Spinal cord (tissue), 10 donors: Measurements from ENCODE around the gene MGA. TPM values are rescaled to one million over a fixed set of nuclear protein-coding genes. Genes with fewer than 3 reads are reported as not detected.
"Not testable (repeated sequence)": the region's sequence is repeated elsewhere in the genome, so short reads cannot be mapped to it uniquely, and the experiment has no call there.

Experiments
- DNase-seq, 6 donors: peaks; one replicate each; pipeline versions ENCODE4 v3.0.0 to v3.0.0-alpha.2; 2013 to 2015; ENCODE audit warnings: low spot score in 6 of 6, low read depth in 4 of 6
- H3K27ac ChIP-seq: one replicate; pipeline ENCODE4 v1.5.1; 2013; ENCODE audit warnings: low read depth, low read length, control low read depth
- H3K27me3 ChIP-seq: one replicate; pipeline ENCODE4 v1.6.1; 2013; ENCODE audit warnings: low read length; ENCODE audit not compliant: control insufficient read depth, insufficient read depth
- H3K36me3 ChIP-seq: one replicate; pipeline ENCODE4 v1.6.1; 2013; ENCODE audit warnings: low read length; ENCODE audit not compliant: control insufficient read depth, insufficient read depth
- H3K4me1 ChIP-seq: one replicate; pipeline ENCODE4 v1.6.1; 2013; ENCODE audit warnings: low read length; ENCODE audit not compliant: control insufficient read depth, insufficient read depth
- H3K4me3 ChIP-seq: one replicate; pipeline ENCODE4 v1.5.1; 2013; ENCODE audit warnings: low read depth, low read length, control low read depth
- H3K9me3 ChIP-seq: one replicate; pipeline ENCODE4 v1.6.1; 2013; ENCODE audit warnings: low read length; ENCODE audit not compliant: control insufficient read depth, insufficient read depth
- WGBS: methylation state at CpG from one replicate; pipeline ENCODE4 v1.1.5; 2013; ENCODE audit warnings: missing lambda C conversion rate; ENCODE audit not compliant: insufficient coverage; 5-methylcytosine and 5-hydroxymethylcytosine counted together
- polyA plus RNA-seq, 2 donors: library from polyadenylated mRNA; unstranded; fragments of 120-200 nt; gene quantifications; one replicate each; pipeline ENCODE4 v1.2.1, GENCODE V29; 2013; ENCODE audit not compliant: insufficient read length in 2 of 2
- total RNA-seq, 2 donors: library from RNA; depleted of rRNA in 1 of 2; stranded (reverse); fragments of 120-200 nt in 1 of 2; fragments of >200 nt in 1 of 2; gene quantifications; one replicate each; pipeline versions ENCODE4 v1.2.3 to v1.2.4, GENCODE V29; 2013 to 2014
- donor health status: healthy.

Gene MGA
- total and polyA plus RNA-seq, 4 donors, result 12.7 to 76.2 (median 38.7) TPM

DNA sequence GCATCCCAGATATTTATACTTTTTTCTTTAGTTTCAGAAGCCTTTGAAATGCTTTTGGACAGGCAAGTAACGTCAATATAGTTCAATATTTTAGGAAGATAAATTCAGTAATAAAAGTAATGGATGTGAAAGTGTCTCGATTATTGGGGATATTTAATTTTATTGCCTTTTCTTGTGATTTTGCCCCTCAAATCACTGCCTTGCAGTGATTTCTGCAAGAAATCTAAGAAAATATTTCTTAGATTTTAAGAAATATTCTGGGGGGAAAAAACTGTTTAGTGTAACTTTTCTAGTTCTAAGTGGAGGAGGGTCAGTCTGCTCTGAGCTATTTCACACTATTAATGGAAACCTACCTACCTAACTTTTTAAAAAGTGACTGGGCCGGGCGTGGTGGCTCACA, 33.6 kb downstream of the MGA start:
- no peaks in the 10 kb centered on the region for H3K4me1 ChIP-seq
- no peak overlapping the region for H3K27ac ChIP-seq
- H3K9me3 ChIP-seq, result no peaks in the 10 kb centered on the region
- DNase-seq, result no peak
- H3K36me3 ChIP-seq, result no peaks in the 10 kb centered on the region
- H3K27me3 ChIP-seq, result no peaks in the 10 kb centered on the region
- WGBS, result 83% methylated on average over 2 of the region's 4 CpGs
- no peak overlapping the region for H3K4me3 ChIP-seq

DNA sequence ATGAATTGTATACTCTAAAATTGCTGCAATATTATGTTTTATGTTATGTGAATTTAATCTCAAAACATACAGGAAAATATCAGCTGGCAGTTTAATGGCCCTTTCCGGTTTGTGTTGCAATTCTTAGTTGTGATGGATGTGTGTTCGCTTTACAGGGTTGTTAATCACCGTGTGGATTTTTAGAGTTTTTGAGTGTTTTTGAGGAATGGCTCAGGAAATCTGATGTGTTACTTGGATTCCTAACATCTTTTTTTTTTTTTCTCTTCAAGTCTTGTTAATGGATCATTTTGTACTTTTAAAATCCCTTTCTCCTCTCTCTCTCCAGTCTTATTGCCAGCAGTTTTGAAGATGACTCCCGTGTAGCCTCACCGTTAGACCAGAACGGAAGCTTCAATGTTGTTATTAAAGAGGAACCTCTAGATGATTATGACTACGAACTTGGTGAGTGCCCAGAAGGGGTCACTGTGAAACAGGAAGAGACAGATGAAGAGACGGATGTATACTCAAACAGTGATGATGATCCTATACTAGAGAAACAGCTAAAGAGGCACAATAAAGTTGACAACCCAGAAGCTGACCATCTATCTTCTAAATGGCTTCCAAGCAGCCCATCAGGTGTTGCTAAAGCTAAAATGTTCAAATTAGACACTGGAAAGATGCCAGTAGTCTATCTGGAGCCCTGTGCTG, 35.7 kb downstream of the MGA start:
- peaks cover 5% of the 10 kb centered on the region for H3K36me3 ChIP-seq
- no peaks in the 10 kb centered on the region for H3K27me3 ChIP-seq
- H3K4me3 ChIP-seq, result no peak overlapping the region
- H3K27ac ChIP-seq, result no peak overlapping the region
- H3K9me3 ChIP-seq, result no peaks in the 10 kb centered on the region
- WGBS, result no CpG with 5 or more reads among the region's 8 CpGs
- H3K4me1 ChIP-seq, result no peaks in the 10 kb centered on the region
- peak in 2 of 6 donors; percentile 18 to 53 for DNase-seq

DNA sequence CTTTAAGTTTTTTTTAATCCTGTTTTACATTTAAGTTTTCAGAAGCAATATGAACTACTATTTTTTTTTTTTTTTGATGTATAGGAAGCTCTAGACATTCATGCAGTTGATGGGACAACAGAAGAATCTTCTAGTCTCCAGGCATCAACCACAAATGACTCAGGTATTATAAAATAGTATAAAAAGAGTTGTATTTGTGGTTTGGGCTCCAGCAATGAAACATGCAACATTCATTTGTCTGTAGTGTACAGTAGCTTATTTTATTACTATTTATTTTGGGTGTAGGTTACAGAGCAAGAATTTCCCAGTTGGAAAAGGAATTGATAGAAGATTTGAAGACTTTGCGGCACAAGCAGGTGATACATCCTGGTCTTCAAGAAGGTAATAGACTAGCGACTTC, 38.6 kb downstream of the MGA start:
- no peak overlapping the region for H3K27ac ChIP-seq
- no peak overlapping the region for H3K4me3 ChIP-seq
- DNase-seq, result no peak
- peaks cover 5% of the 10 kb centered on the region for H3K36me3 ChIP-seq
- WGBS, result 100% methylated on average over 1 of the region's 2 CpGs
- H3K27me3 ChIP-seq, result no peaks in the 10 kb centered on the region
- no peaks in the 10 kb centered on the region for H3K4me1 ChIP-seq
- no peaks in the 10 kb centered on the region for H3K9me3 ChIP-seq

DNA sequence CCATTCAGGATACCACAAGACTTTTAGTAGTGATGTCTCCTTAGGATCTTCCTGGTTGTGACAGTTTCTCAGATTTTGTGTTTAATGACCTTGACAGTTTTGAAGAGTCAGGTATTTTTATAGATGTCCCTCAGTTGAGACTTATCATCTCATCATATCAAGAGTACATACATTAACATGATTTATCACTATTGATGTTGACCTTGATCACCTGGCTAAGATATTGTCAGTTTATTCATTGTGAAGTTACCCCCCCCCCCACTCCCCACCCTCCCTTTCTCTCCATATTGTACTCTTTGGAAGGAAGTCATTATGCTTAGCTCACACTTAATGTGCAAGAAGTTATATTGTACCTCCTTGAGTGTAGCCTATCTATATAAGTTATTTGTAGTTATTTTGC, 42.9 kb downstream of the MGA start:
- no peaks in the 10 kb centered on the region for H3K9me3 ChIP-seq
- DNase-seq, result no peak
- H3K4me1 ChIP-seq, result no peaks in the 10 kb centered on the region
- no peak overlapping the region for H3K4me3 ChIP-seq
- no peak overlapping the region for H3K27ac ChIP-seq
- peaks cover 5% of the 10 kb centered on the region for H3K36me3 ChIP-seq
- no peaks in the 10 kb centered on the region for H3K27me3 ChIP-seq

DNA sequence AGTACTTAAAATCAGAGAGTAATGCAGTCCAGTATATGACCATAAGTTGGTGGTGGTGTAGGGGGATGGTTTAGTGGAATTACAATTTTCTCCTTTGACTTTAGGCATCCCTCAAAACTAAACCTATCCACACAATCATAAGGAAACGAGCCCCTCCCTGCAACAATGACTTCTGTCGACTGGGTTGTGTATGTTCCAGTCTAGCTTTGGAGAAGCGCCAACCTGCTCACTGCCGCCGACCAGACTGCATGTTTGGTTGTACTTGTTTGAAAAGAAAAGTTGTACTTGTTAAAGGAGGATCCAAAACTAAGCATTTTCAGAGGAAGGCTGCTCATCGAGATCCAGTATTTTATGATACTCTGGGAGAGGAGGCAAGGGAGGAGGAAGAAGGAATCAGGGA, 52.8 kb downstream of the MGA start:
- Histone ChIP-seq H3K4me3 (no peak overlapping the region), H3K27me3 (no peaks in the 10 kb centered on the region), H3K9me3 (no peaks in the 10 kb centered on the region), H3K4me1 (no peaks in the 10 kb centered on the region), H3K36me3 (peaks cover 32% of the 10 kb centered on the region), H3K27ac (no peak overlapping the region)
- DNase-seq, result peak in 4 of 6 donors; percentile 3 to 40 (median 11)
- 74% methylated on average over 5 of the region's 6 CpGs for WGBS

DNA sequence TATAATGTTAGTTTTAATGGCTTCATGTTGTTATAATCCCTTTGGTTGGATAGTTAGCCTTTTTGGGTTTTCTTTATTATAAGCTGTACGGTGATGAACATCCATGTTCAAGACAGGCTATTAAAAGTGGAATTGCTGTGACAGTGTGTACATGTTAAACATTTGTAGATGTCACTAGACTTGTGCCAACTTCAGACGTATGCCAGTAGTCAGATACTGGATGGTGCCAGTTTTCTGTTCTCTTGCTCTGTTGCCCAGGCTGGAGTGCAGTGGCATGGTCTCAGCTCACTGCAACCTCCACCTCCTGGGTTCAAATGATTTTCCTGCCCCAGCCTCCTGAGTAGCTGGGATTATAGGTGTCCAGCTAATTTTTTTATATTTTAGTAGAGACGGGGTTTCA, 54.1 kb downstream of the MGA start:
- Histone ChIP-seq H3K36me3 (peaks cover 24% of the 10 kb centered on the region), H3K27ac (no peak overlapping the region), H3K4me1 (no peaks in the 10 kb centered on the region), H3K4me3 (no peak overlapping the region), H3K9me3 (no peaks in the 10 kb centered on the region), H3K27me3 (no peaks in the 10 kb centered on the region)
- WGBS, result 43% methylated on average over 1 of the region's 3 CpGs
- no peak for DNase-seq

DNA sequence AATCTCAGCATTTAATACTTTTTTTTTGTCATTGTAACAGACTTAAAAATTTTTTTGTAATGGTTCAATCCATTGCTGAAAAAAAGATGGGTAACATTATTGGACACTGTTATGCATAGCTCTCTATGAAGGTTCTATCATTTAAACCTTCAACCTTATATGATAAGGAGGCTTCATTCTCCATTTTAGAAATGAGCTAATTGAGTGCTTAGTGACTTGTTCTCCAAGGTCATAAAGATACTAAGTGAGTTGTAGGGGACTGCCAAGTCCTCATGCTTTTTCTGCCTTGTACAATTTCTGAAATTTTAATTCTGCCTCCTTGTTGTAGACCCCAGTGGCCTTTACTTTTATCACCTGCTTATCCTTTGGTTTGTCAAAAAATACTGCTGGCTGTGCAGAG, 56.7 kb downstream of the MGA start:
- no peak overlapping the region for H3K27ac ChIP-seq
- no peak overlapping the region for H3K4me3 ChIP-seq
- DNase-seq, result no peak
- no peaks in the 10 kb centered on the region for H3K27me3 ChIP-seq
- no peaks in the 10 kb centered on the region for H3K4me1 ChIP-seq
- H3K9me3 ChIP-seq, result no peaks in the 10 kb centered on the region
- peaks cover 8% of the 10 kb centered on the region for H3K36me3 ChIP-seq

DNA sequence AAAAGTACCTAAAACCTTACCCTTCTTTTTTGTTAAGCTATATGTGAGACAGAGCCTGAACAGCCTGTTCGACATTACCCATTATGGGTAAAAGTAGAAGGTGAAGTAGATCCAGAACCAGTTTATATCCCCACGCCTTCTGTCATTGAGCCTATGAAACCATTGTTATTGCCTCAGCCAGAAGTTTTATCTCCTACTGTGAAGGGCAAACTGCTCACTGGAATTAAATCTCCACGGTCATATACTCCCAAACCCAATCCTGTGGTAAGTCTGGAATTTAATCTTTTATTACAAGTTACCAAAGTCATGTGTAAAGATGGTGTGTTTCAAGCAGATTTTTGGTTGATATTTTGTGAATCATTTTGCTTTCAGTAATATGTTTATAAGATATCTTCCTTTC, 66.9 kb downstream of the MGA start:
- Histone ChIP-seq H3K4me1 (no peaks in the 10 kb centered on the region), H3K27ac (no peak overlapping the region), H3K27me3 (no peaks in the 10 kb centered on the region), H3K36me3 (peaks cover 12% of the 10 kb centered on the region), H3K9me3 (no peaks in the 10 kb centered on the region), H3K4me3 (no peak overlapping the region)
- no CpG with 5 or more reads among the region's 3 CpGs for WGBS
- no peak for DNase-seq

DNA sequence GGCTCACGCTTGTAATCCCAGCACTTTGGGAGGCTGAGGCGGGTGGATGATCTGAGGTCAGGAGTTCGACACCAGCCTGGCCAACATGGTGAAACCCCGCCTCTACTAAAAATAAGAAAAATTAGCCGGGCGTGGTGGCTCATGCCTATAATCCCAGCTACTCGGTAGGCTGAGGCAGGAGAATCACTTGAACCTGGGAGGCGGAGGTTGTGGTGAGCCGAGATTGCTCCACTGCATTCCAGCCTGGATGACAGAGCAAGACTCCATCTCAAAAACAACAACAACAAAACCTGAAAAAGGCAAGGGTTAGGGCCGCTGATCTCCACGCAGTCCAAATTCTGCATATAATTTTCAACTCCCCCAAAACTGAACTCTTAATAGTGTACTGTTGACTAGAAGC, 67.9 kb downstream of the MGA start:
- not testable (repeated sequence) for H3K4me1 ChIP-seq, H3K9me3 ChIP-seq, H3K27ac ChIP-seq, H3K4me3 ChIP-seq, H3K27me3 ChIP-seq, DNase-seq
- peaks cover 16% of the 10 kb centered on the region for H3K36me3 ChIP-seq
- WGBS, result 92% methylated on average over 6 of the region's 11 CpGs

DNA sequence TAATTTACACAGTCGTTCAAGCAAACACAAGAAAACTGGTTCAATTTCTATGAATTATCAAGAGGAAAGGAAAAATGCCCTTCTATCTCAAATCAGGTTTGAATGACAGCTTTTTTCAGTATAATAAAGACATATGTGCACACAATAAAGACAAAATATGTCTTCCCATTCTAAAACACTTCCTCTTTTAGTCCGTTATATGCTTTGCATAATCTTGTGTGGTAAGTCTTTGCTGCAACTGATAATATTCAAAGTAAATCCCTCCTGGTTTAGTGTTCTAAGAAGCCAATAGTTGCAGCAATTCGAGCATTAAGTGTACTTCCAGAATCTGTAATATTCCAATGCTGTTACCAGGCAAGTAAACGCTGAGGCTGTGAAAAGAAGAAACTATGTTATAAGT, 70.3 kb downstream of the MGA start:
- no peak for DNase-seq
- WGBS, result 100% methylated on average over 1 of the region's 4 CpGs
- no peak overlapping the region for H3K4me3 ChIP-seq
- H3K27ac ChIP-seq, result no peak overlapping the region
- peaks cover 25% of the 10 kb centered on the region for H3K36me3 ChIP-seq
- H3K27me3 ChIP-seq, result no peaks in the 10 kb centered on the region
- no peaks in the 10 kb centered on the region for H3K4me1 ChIP-seq
- no peaks in the 10 kb centered on the region for H3K9me3 ChIP-seq
